Fibroblast of the conjunctiva (primary cell): ENCODE measurements around the gene REPIN1.

Experiments
- DNase-seq: peaks from one replicate; pipeline ENCODE4 v3.0.0-alpha.2; 2010; ENCODE audit warnings: low read depth

The REPIN1 gene

GRCh38 chr7:150337179-150337578 is 31.4 kb upstream of the REPIN1 start:
- DNase-seq = no peak

GRCh38 chr7:150337659-150338081 is 31.0 kb upstream of the REPIN1 start:
- no peak for DNase-seq

GRCh38 chr7:150338166-150338829 is 30.3 kb upstream of the REPIN1 start:
- DNase-seq = no peak

GRCh38 chr7:150339409-150339809 is 29.2 kb upstream of the REPIN1 start:
- DNase-seq = no peak

GRCh38 chr7:150340024-150340749 is 28.4 kb upstream of the REPIN1 start:
- DNase-seq = no peak

GRCh38 chr7:150340875-150341262 is 27.8 kb upstream of the REPIN1 start:
- DNase-seq = no peak

GRCh38 chr7:150341263-150342120 is 27.1 kb upstream of the REPIN1 start, which contains the start of gene RARRES2:
Gene RARRES2, minus strand, starts transcription at chr7:150341629. Its CDS starts 1,020 bp downstream, at chr7:150340609.
- no peak for DNase-seq

- DNase-seq = no peak
Measured at GRCh38 chr7:150342121-150342408, 26.6 kb upstream of the REPIN1 start.

- DNase-seq = no peak
Measured at GRCh38 chr7:150343225-150343624, 25.4 kb upstream of the REPIN1 start.

- DNase-seq = no peak
Measured at GRCh38 chr7:150344299-150344698, 24.3 kb upstream of the REPIN1 start.

GRCh38 chr7:150345012-150345411 is 23.6 kb upstream of the REPIN1 start:
- no peak for DNase-seq

- no peak for DNase-seq
Measured at GRCh38 chr7:150346922-150347321, 21.7 kb upstream of the REPIN1 start.

GRCh38 chr7:150351587-150352194 is 16.9 kb upstream of the REPIN1 start:
- no peak for DNase-seq

- DNase-seq = no peak
Measured at GRCh38 chr7:150355666-150356059, 13.0 kb upstream of the REPIN1 start.

- no peak for DNase-seq
Measured at GRCh38 chr7:150356265-150356897, 12.2 kb upstream of the REPIN1 start.

- DNase-seq = no peak
Measured at GRCh38 chr7:150357270-150357669, 11.4 kb upstream of the REPIN1 start.

- no peak for DNase-seq
Measured at GRCh38 chr7:150357771-150358427, 10.7 kb upstream of the REPIN1 start.

GRCh38 chr7:150358433-150358832 is 10.2 kb upstream of the REPIN1 start:
- DNase-seq = no peak

- DNase-seq = no peak
Measured at GRCh38 chr7:150358988-150359621, 9.5 kb upstream of the REPIN1 start.

GRCh38 chr7:150359622-150360362 is 8.8 kb upstream of the REPIN1 start:
- DNase-seq = no peak
